ENCODE measurements around the gene WDR54. TPM values are rescaled to one million over a fixed set of nuclear protein-coding genes. Genes with fewer than 3 reads are reported as not detected.

WDR54 gene
- total RNA-seq, 2 donors from 2014 or later: 67.6 to 67.9 TPM

- peaks cover 2 to 4% of the 10 kb centered on the region in 2 donors for H3K36me3 Mint-ChIP-seq (ENCODE audit: insufficient read depth in 2 of 2)
- ATAC-seq (replicated peaks in 1 of 2): no peak
- no peak overlapping the region for H3K4me3 Mint-ChIP-seq
- H3K9me3 Mint-ChIP-seq: no peaks in the 10 kb centered on the region
- DNase-seq: no peak
- peaks cover 28% of the 10 kb centered on the region for H3K4me1 Mint-ChIP-seq (ENCODE audit: low read depth)
- no peak overlapping the region for H3K27ac Mint-ChIP-seq
- no peaks in the 10 kb centered on the region for H3K27me3 Mint-ChIP-seq (ENCODE audit: low read depth)
These were observed 4.0 kb downstream of the WDR54 start for GRCh38 chr2:74425523-74425922.

- no peak overlapping the region for H3K4me3 Mint-ChIP-seq
- peaks cover 21% of the 10 kb centered on the region for H3K4me1 Mint-ChIP-seq (ENCODE audit: low read depth)
These were observed 4.7 kb downstream of the WDR54 start for GRCh38 chr2:74426181-74426758.

GRCh38 chr2:74427551-74427950 lies 6.0 kb downstream of the WDR54 start:
- Mint-ChIP-seq H3K4me3 (no peak overlapping the region), H3K27me3 (ENCODE audit: low read depth) (no peaks in the 10 kb centered on the region), H3K27ac (no peak overlapping the region), H3K36me3 (ENCODE audit: insufficient read depth in 2 of 2) (peaks cover 2 to 4% of the 10 kb centered on the region in 2 donors), H3K9me3 (no peaks in the 10 kb centered on the region), H3K4me1 (ENCODE audit: low read depth) (peaks cover 13% of the 10 kb centered on the region)
- DNase-seq: no peak
- ATAC-seq (replicated peaks in 1 of 2): no peak

More at GRCh38 chr2:74426181-74426758, 4.7 kb downstream of the WDR54 start:
- ATAC-seq (replicated peaks in 1 of 2): no peak
- no peak for DNase-seq
- Mint-ChIP-seq H3K27me3 (ENCODE audit: low read depth) (no peaks in the 10 kb centered on the region), H3K9me3 (no peaks in the 10 kb centered on the region), H3K27ac (no peak overlapping the region), H3K36me3 (ENCODE audit: insufficient read depth in 2 of 2) (peaks cover 2 to 4% of the 10 kb centered on the region in 2 donors)

- no peak for DNase-seq
- Mint-ChIP-seq H3K27ac (no peak overlapping the region), H3K4me3 (no peak overlapping the region), H3K4me1 (ENCODE audit: low read depth) (peaks cover 1% of the 10 kb centered on the region), H3K27me3 (ENCODE audit: low read depth) (no peaks in the 10 kb centered on the region), H3K9me3 (no peaks in the 10 kb centered on the region), H3K36me3 (ENCODE audit: insufficient read depth in 2 of 2) (peaks cover 0 to 4% of the 10 kb centered on the region in 2 donors)
- no peak for ATAC-seq (replicated peaks in 1 of 2)
These were observed 7.1 kb downstream of the WDR54 start for GRCh38 chr2:74428675-74429074.

GRCh38 chr2:74429487-74430451 lies 8.2 kb downstream of the WDR54 start:
- ATAC-seq (replicated peaks in 1 of 2): no peak
- no peak overlapping the region for H3K27ac Mint-ChIP-seq

GRCh38 chr2:74430502-74430901 lies 9.0 kb downstream of the WDR54 start:
- ATAC-seq (replicated peaks in 1 of 2): no peak
- no peak for DNase-seq
- Mint-ChIP-seq H3K9me3 (no peaks in the 10 kb centered on the region), H3K27me3 (ENCODE audit: low read depth) (no peaks in the 10 kb centered on the region), H3K4me1 (ENCODE audit: low read depth) (no peaks in the 10 kb centered on the region), H3K36me3 (ENCODE audit: insufficient read depth in 2 of 2) (peaks cover 0 to 2% of the 10 kb centered on the region in 2 donors), H3K4me3 (no peak overlapping the region), H3K27ac (no peak overlapping the region)

More at GRCh38 chr2:74429487-74430451, 8.2 kb downstream of the WDR54 start:
- Mint-ChIP-seq H3K27me3 (ENCODE audit: low read depth) (no peaks in the 10 kb centered on the region), H3K4me3 (no peak overlapping the region), H3K36me3 (ENCODE audit: insufficient read depth in 2 of 2) (peaks cover 0 to 4% of the 10 kb centered on the region in 2 donors), H3K9me3 (no peaks in the 10 kb centered on the region), H3K4me1 (ENCODE audit: low read depth) (no peaks in the 10 kb centered on the region)
- DNase-seq: no peak

- no peaks in the 10 kb centered on the region for H3K9me3 Mint-ChIP-seq
- H3K4me3 Mint-ChIP-seq: no peak overlapping the region
- peaks cover 10% of the 10 kb centered on the region for H3K4me1 Mint-ChIP-seq (ENCODE audit: low read depth)
- ATAC-seq (replicated peaks in 1 of 2) (no peak), DNase-seq (no peak)
- no peaks in the 10 kb centered on the region for H3K36me3 Mint-ChIP-seq (ENCODE audit: insufficient read depth in 2 of 2)
- H3K27ac Mint-ChIP-seq: no peak overlapping the region
- H3K27me3 Mint-ChIP-seq (ENCODE audit: low read depth): peaks cover 29% of the 10 kb centered on the region
These were observed 14.7 kb downstream of the WDR54 start for GRCh38 chr2:74436111-74436805.

GRCh38 chr2:74436848-74437695 lies 15.5 kb downstream of the WDR54 start:
- no peaks in the 10 kb centered on the region for H3K36me3 Mint-ChIP-seq (ENCODE audit: insufficient read depth in 2 of 2)
- ATAC-seq (replicated peaks in 1 of 2): no peak
- no peaks in the 10 kb centered on the region for H3K9me3 Mint-ChIP-seq
- peaks cover 10% of the 10 kb centered on the region for H3K4me1 Mint-ChIP-seq (ENCODE audit: low read depth)
- peaks cover 31% of the 10 kb centered on the region for H3K27me3 Mint-ChIP-seq (ENCODE audit: low read depth)
- no peak overlapping the region for H3K27ac Mint-ChIP-seq
- no peak overlapping the region for H3K4me3 Mint-ChIP-seq
- no peak for DNase-seq

- H3K4me3 Mint-ChIP-seq: no peak overlapping the region
- H3K9me3 Mint-ChIP-seq: no peaks in the 10 kb centered on the region
- H3K27me3 Mint-ChIP-seq (ENCODE audit: low read depth): peaks cover 37% of the 10 kb centered on the region
- no peak overlapping the region for H3K27ac Mint-ChIP-seq
- peaks cover 10% of the 10 kb centered on the region for H3K4me1 Mint-ChIP-seq (ENCODE audit: low read depth)
- no peaks in the 10 kb centered on the region for H3K36me3 Mint-ChIP-seq (ENCODE audit: insufficient read depth in 2 of 2)
- ATAC-seq (replicated peaks in 1 of 2) (no peak), DNase-seq (no peak)
These were observed 16.7 kb downstream of the WDR54 start for GRCh38 chr2:74438248-74438647.

GRCh38 chr2:74439373-74439772 lies 17.8 kb downstream of the WDR54 start:
- Mint-ChIP-seq H3K4me1 (ENCODE audit: low read depth) (peaks cover 10% of the 10 kb centered on the region), H3K27me3 (ENCODE audit: low read depth) (peaks cover 38% of the 10 kb centered on the region), H3K9me3 (no peaks in the 10 kb centered on the region), H3K27ac (no peak overlapping the region), H3K36me3 (ENCODE audit: insufficient read depth in 2 of 2) (no peaks in the 10 kb centered on the region), H3K4me3 (peak overlapping the region in 1 of 2 donors; percentile 78)
- ATAC-seq (replicated peaks in 1 of 2): no peak
- no peak for DNase-seq

- Mint-ChIP-seq H3K27ac (no peak overlapping the region), H3K27me3 (ENCODE audit: low read depth) (peaks cover 43% of the 10 kb centered on the region), H3K9me3 (no peaks in the 10 kb centered on the region), H3K4me3 (peak overlapping the region; percentile 11 to 78), H3K4me1 (ENCODE audit: low read depth) (peaks cover 10% of the 10 kb centered on the region), H3K36me3 (ENCODE audit: insufficient read depth in 2 of 2) (no peaks in the 10 kb centered on the region)
- no peak for DNase-seq
- ATAC-seq (replicated peaks in 1 of 2): no peak
These were observed 18.4 kb downstream of the WDR54 start for GRCh38 chr2:74439803-74440377.
